Measurements from ENCODE around the gene EPOP. TPM values are rescaled to one million over a fixed set of nuclear protein-coding genes. Genes with fewer than 3 reads are reported as not detected.

Gene EPOP
- total and polyA plus RNA-seq, 2 of the 13 experiments (the other 11 are each of a cell fraction or from before 2014, with no cell fraction given) = 14.7 to 37.8 TPM

GRCh38 chr17:38702166-38702915 is 27.6 kb upstream of the EPOP start (continued):
- TF ChIP-seq BATF2 (CRISPR knock-in tag; IDR thresholded peaks at IDR 0.05) (peak; percentile 92), GLI4 (CRISPR knock-in tag; IDR thresholded peaks at IDR 0.05; ENCODE audit: borderline replicate concordance) (no peak), ZBTB38 (CRISPR knock-in tag; IDR thresholded peaks at IDR 0.05) (no peak; the same call in 1 of the 2 replicates), ZBTB33 (CRISPR knock-in tag; IDR thresholded peaks at IDR 0.05) (no peak), THAP11 (CRISPR knock-in tag; IDR thresholded peaks at IDR 0.05) (peak; percentile 79), TFAP4 (IDR thresholded peaks at IDR 0.05; ENCODE audit: borderline replicate concordance, low read depth) (no peak), KDM1A (CRISPR knock-in tag; IDR thresholded peaks at IDR 0.05) (peak; percentile 60), HOXA3 (CRISPR knock-in tag; IDR thresholded peaks at IDR 0.05) (peak; percentile 84), BCL3 (CRISPR knock-in tag; IDR thresholded peaks at IDR 0.05) (no peak), SNAI1 (CRISPR knock-in tag; IDR thresholded peaks at IDR 0.05; ENCODE audit: borderline replicate concordance) (peak; percentile 85), ZNF790 (CRISPR knock-in tag; IDR thresholded peaks at IDR 0.05; ENCODE audit: borderline replicate concordance) (peak; percentile 61; the same call in 1 of the 2 replicates), ZFP36 (IDR thresholded peaks at IDR 0.05; ENCODE audit: borderline replicate concordance, low read depth, low read length, partially characterized antibody) (no peak), ZNF784 (CRISPR knock-in tag; IDR thresholded peaks at IDR 0.05; ENCODE audit: borderline replicate concordance) (no peak), MXD4 (CRISPR knock-in tag; IDR thresholded peaks at IDR 0.05) (peak; percentile 79), RBFOX2 (IDR thresholded peaks at IDR 0.05; ENCODE audit: low read depth, low read length) (peak; percentile 98), ZNF720 (CRISPR knock-in tag; IDR thresholded peaks at IDR 0.05) (peak; percentile 60; the same call in 1 of the 2 replicates), ZNF576 (CRISPR knock-in tag; IDR thresholded peaks at IDR 0.05) (peak; percentile 37; the same call in 1 of the 2 replicates), ATAD3A (CRISPR knock-in tag; IDR thresholded peaks at IDR 0.05) (0 out of 2 replicates have a peak, but pooled peaks have one; percentile 84), THAP7 (CRISPR knock-in tag; IDR thresholded peaks at IDR 0.05) (0 out of 2 replicates have a peak, but pooled peaks have one; percentile 26), TCF12 (IDR thresholded peaks at IDR 0.05) (no peak), TCF12 (CRISPR knock-in tag; IDR thresholded peaks at IDR 0.05) (peak; percentile 85)
